Central memory CD8-positive, alpha-beta T cell (primary cell): ENCODE data around the gene KCNN3.

Experiments
- ATAC-seq: fragments of 150-1000 bp; cut with Tn5 transposase; replicated peaks from 2 replicates; pipeline ENCODE4 v1.10.0; 2022; ENCODE audit warnings: mild to moderate bottlenecking, moderate FRiP score, moderate number of reproducible peaks; ENCODE audit not compliant: poor library complexity, severe bottlenecking; ENCODE audit errors: extremely low read depth
- DNase-seq, 2 donors: peaks; one replicate each; pipeline ENCODE4 v3.0.0; 2021; ENCODE audit warnings: low spot score in 2 of 2
- H3K27ac Mint-ChIP-seq: one replicate; pipeline ENCODE4 v1.8.0; 2022; ENCODE audit warnings: low read depth, mild to moderate bottlenecking, moderate library complexity, mixed read lengths
- H3K27me3 Mint-ChIP-seq: one replicate; pipeline ENCODE4 v1.8.0; 2022; ENCODE audit warnings: mixed read lengths
- H3K36me3 Mint-ChIP-seq: one replicate; pipeline ENCODE4 v1.8.0; 2022; ENCODE audit warnings: mild to moderate bottlenecking, moderate library complexity, mixed read lengths; ENCODE audit not compliant: insufficient read depth
- H3K4me1 Mint-ChIP-seq: one replicate; pipeline ENCODE4 v1.8.0; 2022; ENCODE audit warnings: mixed read lengths
- H3K4me3 Mint-ChIP-seq: one replicate; pipeline ENCODE4 v1.8.0; 2022; ENCODE audit warnings: mild to moderate bottlenecking, moderate library complexity, mixed read lengths
- H3K9me3 Mint-ChIP-seq: one replicate; pipeline ENCODE4 v1.8.0; 2022; ENCODE audit warnings: mixed read lengths

KCNN3 gene

DNA sequence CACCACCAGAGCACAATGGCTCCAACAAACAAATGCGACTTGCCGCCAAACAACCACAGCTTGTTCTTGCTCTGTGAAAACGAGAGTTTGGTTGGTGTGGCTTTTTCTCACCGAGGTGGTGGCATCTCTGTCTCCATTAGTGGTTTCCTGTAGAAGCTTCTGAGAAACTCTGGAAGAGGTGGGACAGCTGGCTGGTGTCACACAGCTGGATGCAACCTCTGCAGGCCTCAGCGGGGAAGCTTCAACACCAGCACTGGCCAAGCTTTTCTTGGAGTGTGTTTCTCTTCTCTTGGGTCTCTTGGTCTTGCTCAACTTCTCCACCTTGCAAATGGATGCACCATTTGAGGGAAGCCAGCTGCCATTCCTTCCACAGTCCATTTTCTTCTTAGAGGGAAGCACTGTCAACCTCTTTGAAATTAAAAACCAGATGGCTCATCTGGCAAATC lies 124.8 kb downstream of the KCNN3 start:
- ATAC-seq: peak; percentile 37
- Mint-ChIP-seq H3K36me3 (peaks cover 2% of the 10 kb centered on the region), H3K4me3 (peak overlapping the region; percentile 73), H3K27me3 (no peaks in the 10 kb centered on the region), H3K9me3 (no peaks in the 10 kb centered on the region), H3K27ac (peak overlapping the region; percentile 41), H3K4me1 (peaks cover 44% of the 10 kb centered on the region)
- DNase-seq: peak in 1 of 2 donors; percentile 24

GRCh38 chr1:154744352-154745035 lies 125.6 kb downstream of the KCNN3 start:
- H3K4me1 Mint-ChIP-seq: peaks cover 44% of the 10 kb centered on the region
- H3K9me3 Mint-ChIP-seq: no peaks in the 10 kb centered on the region
- ATAC-seq: no peak
- no peak for DNase-seq
- peaks cover 2% of the 10 kb centered on the region for H3K27me3 Mint-ChIP-seq
- H3K36me3 Mint-ChIP-seq: peaks cover 2% of the 10 kb centered on the region
- peak overlapping the region; percentile 41 for H3K27ac Mint-ChIP-seq
- peak overlapping the region; percentile 73 for H3K4me3 Mint-ChIP-seq

DNA sequence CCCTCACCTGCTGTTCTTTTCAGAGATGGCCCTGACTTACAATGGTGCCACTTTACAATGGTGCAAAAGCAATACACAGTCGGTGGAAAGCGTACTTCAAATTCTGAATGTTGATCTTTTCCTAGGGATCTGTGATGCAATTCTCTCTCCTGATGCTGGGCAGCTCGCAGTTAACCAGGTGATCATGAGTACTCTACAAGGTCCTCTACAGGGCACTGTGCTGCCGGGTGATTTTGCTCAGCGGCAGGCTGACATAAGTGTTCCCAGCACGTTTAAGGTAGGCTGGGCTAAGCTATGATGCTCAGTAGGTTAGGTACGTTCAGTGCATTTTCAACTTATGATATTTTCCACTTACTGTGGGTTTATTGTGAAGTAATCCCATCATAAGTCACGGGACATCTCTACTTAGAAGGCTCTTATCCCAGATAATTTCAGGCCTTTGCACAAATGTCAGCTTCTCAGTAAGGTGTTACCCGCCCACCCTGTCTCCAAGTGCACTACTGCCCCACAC lies 126.5 kb downstream of the KCNN3 start:
- peaks cover 4% of the 10 kb centered on the region for H3K36me3 Mint-ChIP-seq
- H3K4me1 Mint-ChIP-seq: peaks cover 39% of the 10 kb centered on the region
- ATAC-seq: no peak
- H3K27ac Mint-ChIP-seq: no peak overlapping the region
- H3K9me3 Mint-ChIP-seq: no peaks in the 10 kb centered on the region
- no peak overlapping the region for H3K4me3 Mint-ChIP-seq
- peaks cover 11% of the 10 kb centered on the region for H3K27me3 Mint-ChIP-seq
- no peak for DNase-seq

DNA sequence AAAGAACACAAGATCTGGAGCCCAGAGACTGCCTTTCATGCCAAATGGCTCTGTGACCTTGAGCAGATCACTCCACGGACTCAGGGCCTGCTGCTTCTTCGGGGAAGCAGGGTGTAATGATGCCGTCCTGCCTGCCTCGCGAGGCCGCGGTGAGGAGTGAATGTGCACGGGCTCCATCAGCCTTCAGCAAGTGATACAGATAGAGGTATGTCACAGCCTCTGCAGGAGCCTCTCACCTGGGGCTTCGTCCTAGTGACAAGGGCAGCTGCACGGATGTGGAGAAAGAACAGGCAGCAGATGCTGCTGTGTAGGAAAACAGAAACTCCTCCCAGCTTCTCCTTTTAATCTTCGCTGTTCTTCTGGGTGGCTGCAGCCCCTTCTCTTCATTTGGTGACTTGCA lies 127.5 kb downstream of the KCNN3 start:
- no peak overlapping the region for H3K4me3 Mint-ChIP-seq
- peaks cover 21% of the 10 kb centered on the region for H3K27me3 Mint-ChIP-seq
- H3K4me1 Mint-ChIP-seq: peaks cover 29% of the 10 kb centered on the region
- no peak for DNase-seq
- H3K9me3 Mint-ChIP-seq: no peaks in the 10 kb centered on the region
- no peak for ATAC-seq
- H3K36me3 Mint-ChIP-seq: peaks cover 2% of the 10 kb centered on the region
- no peak overlapping the region for H3K27ac Mint-ChIP-seq

DNA sequence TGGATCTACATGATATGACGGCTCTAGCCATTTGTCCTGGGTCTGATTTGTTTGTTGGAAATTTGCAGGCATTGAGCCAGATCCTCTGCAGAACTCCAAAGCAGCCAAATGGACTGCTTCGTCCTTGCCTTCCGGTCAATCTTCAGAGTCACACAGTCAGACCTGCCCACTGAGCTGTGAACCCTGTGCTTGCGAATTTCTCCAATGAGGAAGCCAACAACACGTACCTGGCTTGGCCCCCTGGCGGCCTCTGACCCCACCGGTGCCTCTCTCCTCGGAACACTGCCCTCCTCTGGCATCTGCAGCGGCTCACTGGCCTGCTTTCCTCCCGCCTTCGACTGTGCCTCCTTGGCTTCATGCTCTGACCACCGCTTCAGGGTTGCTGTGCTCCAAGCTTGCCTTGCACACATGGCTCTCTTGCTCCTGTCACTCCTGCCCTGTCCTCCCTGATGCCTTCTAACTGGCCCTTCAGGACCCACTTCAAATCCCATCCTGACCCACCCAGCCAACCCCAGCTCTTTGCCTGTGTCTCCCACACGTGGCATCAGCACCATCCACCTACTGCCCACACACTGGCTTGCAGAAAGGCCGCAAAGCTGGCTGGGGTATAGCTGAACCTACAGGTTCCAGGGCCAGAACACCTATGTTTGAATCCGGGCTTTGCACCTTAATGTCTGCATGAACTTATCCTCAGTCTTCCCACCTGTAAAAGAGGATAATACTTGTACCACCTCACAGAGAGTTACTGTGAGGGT lies 128.2 kb downstream of the KCNN3 start:
- Mint-ChIP-seq H3K9me3 (no peaks in the 10 kb centered on the region), H3K4me1 (peaks cover 22% of the 10 kb centered on the region), H3K27ac (no peak overlapping the region), H3K27me3 (peaks cover 28% of the 10 kb centered on the region), H3K36me3 (peaks cover 2% of the 10 kb centered on the region), H3K4me3 (no peak overlapping the region)
- DNase-seq: no peak
- no peak for ATAC-seq

DNA sequence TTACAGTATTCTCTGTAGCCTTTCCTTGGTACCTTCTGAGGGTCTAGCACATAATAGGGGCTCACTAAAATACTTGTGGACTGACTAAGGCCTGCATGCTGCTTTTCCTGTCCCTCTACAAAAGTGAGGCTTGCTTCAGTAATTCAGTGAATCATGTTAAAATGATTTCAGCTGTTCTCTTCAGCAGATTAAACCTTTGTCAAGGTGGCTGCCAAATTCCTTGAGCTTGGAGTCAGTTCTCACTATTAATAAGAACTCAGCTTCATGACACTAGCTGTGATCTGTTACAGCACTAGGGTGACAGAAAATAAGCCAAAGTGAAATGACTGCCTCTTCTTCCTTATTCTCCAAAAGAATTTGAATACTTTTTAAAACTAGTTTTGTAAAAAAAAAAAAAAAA lies 128.8 kb downstream of the KCNN3 start:
- ATAC-seq: no peak
- Mint-ChIP-seq H3K4me3 (no peak overlapping the region), H3K36me3 (peaks cover 2% of the 10 kb centered on the region), H3K4me1 (peaks cover 17% of the 10 kb centered on the region), H3K27ac (no peak overlapping the region), H3K9me3 (no peaks in the 10 kb centered on the region), H3K27me3 (peaks cover 34% of the 10 kb centered on the region)
- no peak for DNase-seq

GRCh38 chr1:154739654-154740053 lies 130.4 kb downstream of the KCNN3 start:
- Mint-ChIP-seq H3K27ac (no peak overlapping the region), H3K4me1 (no peaks in the 10 kb centered on the region), H3K4me3 (no peak overlapping the region), H3K36me3 (peaks cover 2% of the 10 kb centered on the region), H3K9me3 (no peaks in the 10 kb centered on the region), H3K27me3 (peaks cover 47% of the 10 kb centered on the region)
- DNase-seq: no peak
- ATAC-seq: no peak

- DNase-seq (no peak), ATAC-seq (no peak)
- H3K27me3 Mint-ChIP-seq: peaks cover 68% of the 10 kb centered on the region
Measured at GRCh38 chr1:154736841-154737240, 133.2 kb downstream of the KCNN3 start.

DNA sequence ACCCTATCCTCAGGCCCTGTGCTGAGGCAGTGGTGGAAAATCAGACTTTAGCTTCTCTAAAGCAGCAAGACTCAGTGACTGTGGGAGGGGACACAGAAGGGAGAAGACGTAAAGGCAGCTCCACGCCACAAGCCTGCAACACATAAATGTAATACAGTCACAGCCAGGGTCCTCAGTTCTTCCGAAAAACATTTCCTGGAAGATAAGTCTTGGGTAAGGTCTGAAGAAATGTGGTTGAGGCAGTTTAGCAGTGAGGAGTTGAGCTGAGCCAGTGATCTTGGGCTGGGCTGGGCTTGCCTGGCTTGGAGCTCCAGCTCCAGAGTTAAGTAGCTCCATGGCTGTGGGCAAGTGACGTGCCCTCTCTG lies 134.3 kb downstream of the KCNN3 start:
- Mint-ChIP-seq H3K4me1 (no peaks in the 10 kb centered on the region), H3K27ac (no peak overlapping the region), H3K9me3 (no peaks in the 10 kb centered on the region), H3K4me3 (no peak overlapping the region), H3K27me3 (peaks cover 71% of the 10 kb centered on the region), H3K36me3 (peaks cover 2% of the 10 kb centered on the region)
- ATAC-seq (no peak), DNase-seq (no peak)

More at GRCh38 chr1:154736841-154737240, 133.2 kb downstream of the KCNN3 start:
- peaks cover 2% of the 10 kb centered on the region for H3K36me3 Mint-ChIP-seq
- H3K4me1 Mint-ChIP-seq: no peaks in the 10 kb centered on the region
- H3K4me3 Mint-ChIP-seq: no peak overlapping the region
- H3K9me3 Mint-ChIP-seq: no peaks in the 10 kb centered on the region
- H3K27ac Mint-ChIP-seq: no peak overlapping the region

GRCh38 chr1:154735061-154735803 lies 134.8 kb downstream of the KCNN3 start:
- peaks cover 71% of the 10 kb centered on the region for H3K27me3 Mint-ChIP-seq
- ATAC-seq (no peak), DNase-seq (no peak)
- no peak overlapping the region for H3K4me3 Mint-ChIP-seq
- H3K36me3 Mint-ChIP-seq: peaks cover 4% of the 10 kb centered on the region
- H3K9me3 Mint-ChIP-seq: no peaks in the 10 kb centered on the region
- H3K27ac Mint-ChIP-seq: no peak overlapping the region
- no peaks in the 10 kb centered on the region for H3K4me1 Mint-ChIP-seq

GRCh38 chr1:154733621-154734020 lies 136.5 kb downstream of the KCNN3 start:
- no peaks in the 10 kb centered on the region for H3K4me1 Mint-ChIP-seq
- H3K9me3 Mint-ChIP-seq: no peaks in the 10 kb centered on the region
- H3K36me3 Mint-ChIP-seq: peaks cover 5% of the 10 kb centered on the region
- ATAC-seq (no peak), DNase-seq (no peak)
- H3K27ac Mint-ChIP-seq: no peak overlapping the region
- H3K4me3 Mint-ChIP-seq: no peak overlapping the region
- H3K27me3 Mint-ChIP-seq: peaks cover 75% of the 10 kb centered on the region

- no peak overlapping the region for H3K4me3 Mint-ChIP-seq
- peaks cover 5% of the 10 kb centered on the region for H3K36me3 Mint-ChIP-seq
- H3K9me3 Mint-ChIP-seq: no peaks in the 10 kb centered on the region
- ATAC-seq (no peak), DNase-seq (no peak)
- no peaks in the 10 kb centered on the region for H3K4me1 Mint-ChIP-seq
- peaks cover 60% of the 10 kb centered on the region for H3K27me3 Mint-ChIP-seq
- no peak overlapping the region for H3K27ac Mint-ChIP-seq
Measured at GRCh38 chr1:154730986-154731489, 139.0 kb downstream of the KCNN3 start.
